ENCODE measurements around the gene CALN1. TPM values are rescaled to one million over a fixed set of nuclear protein-coding genes. Genes with fewer than 3 reads are reported as not detected.

Gene CALN1
- total RNA-seq, 1 donor from 2014 or later = not detected

DNA sequence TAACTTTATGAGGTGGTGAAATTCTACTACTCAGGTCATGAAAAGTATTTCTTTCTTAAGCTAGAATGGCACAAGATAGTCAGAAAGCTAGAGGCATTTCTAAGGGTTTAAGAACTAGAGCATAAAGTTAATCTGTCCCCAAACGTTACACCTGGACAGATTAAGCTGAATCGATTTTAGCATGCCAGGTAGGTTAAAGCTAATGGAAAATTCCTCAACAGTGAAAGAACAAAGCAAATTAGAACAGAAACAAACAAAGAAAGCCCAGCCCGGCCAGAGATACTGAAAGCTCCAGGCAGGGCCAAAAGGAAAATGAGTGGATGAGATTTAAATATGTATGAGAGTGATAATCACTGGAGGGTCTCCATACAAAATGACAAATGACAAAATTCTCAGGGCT is 293.8 kb downstream of the CALN1 start:
- DNase-seq (ENCODE audit: low read depth) = no peak
- no peak overlapping the region for H3K4me3 ChIP-seq (ENCODE audit: low read depth, low read length)
- TF ChIP-seq CTCF (conservative IDR thresholded peaks at IDR 0.05; ENCODE audit: low read depth, low read length) = no peak

- H3K4me3 ChIP-seq (ENCODE audit: low read depth, low read length) = no peak overlapping the region
- no peak for DNase-seq (ENCODE audit: low read depth)
- no peak for TF ChIP-seq CTCF (conservative IDR thresholded peaks at IDR 0.05; ENCODE audit: low read depth, low read length)
Measured at GRCh38 chr7:72114129-72114528, 298.0 kb downstream of the CALN1 start.

- DNase-seq (ENCODE audit: low read depth) = no peak
- H3K4me3 ChIP-seq (ENCODE audit: low read depth, low read length) = no peak overlapping the region
- TF ChIP-seq CTCF (conservative IDR thresholded peaks at IDR 0.05; ENCODE audit: low read depth, low read length) = no peak
Measured at GRCh38 chr7:72112992-72113391, 299.1 kb downstream of the CALN1 start.

DNA sequence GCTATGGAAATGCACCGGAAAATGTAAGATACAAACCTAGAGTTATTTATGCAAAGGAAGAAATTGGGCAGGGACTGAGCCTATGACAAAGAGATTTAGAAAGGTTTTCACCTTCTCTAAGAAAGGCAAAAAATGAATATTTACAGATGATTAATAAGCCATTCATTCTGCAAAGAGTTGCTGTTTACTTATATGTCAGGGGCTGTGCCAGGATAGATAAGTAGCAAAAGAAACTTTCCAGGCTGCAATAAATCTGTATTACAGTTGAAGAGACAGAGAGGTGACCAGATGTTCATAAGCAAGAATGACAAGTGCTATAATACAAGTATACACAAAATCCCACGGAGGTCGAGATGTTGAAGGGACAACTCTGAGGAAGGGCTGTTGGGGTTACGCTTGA is 299.6 kb downstream of the CALN1 start:
- no peak overlapping the region for H3K4me3 ChIP-seq (ENCODE audit: low read depth, low read length)
- no peak for DNase-seq (ENCODE audit: low read depth)
- no peak for TF ChIP-seq CTCF (conservative IDR thresholded peaks at IDR 0.05; ENCODE audit: low read depth, low read length)

- no peak overlapping the region for H3K4me3 ChIP-seq (ENCODE audit: low read depth, low read length)
- no peak for TF ChIP-seq CTCF (conservative IDR thresholded peaks at IDR 0.05; ENCODE audit: low read depth, low read length)
- no peak for DNase-seq (ENCODE audit: low read depth)
Measured at GRCh38 chr7:72111086-72111485, 301.1 kb downstream of the CALN1 start.

DNA sequence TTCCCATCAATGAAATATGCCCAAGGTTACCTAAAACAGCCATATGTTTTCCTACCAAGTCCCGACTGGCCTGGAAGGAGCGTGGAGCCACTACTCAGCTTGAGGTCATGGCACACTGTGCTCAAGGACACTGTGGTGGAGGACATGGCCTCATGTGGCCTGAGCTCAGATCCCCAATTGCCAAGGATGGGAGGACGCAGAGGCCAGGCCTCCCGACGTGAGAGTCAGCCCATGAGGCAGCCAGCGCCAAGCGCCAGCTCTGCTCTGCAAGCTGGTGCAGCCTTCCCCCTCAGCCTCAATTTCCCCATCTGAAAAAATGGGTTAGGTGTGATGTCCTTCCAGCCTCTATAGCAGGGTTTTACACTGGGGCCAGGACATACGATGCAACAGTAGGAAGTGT is 302.6 kb downstream of the CALN1 start:
- DNase-seq (ENCODE audit: low read depth) = no peak
- TF ChIP-seq CTCF (conservative IDR thresholded peaks at IDR 0.05; ENCODE audit: low read depth, low read length) = no peak
- H3K4me3 ChIP-seq (ENCODE audit: low read depth, low read length) = no peak overlapping the region

GRCh38 chr7:72106405-72106804 is 305.7 kb downstream of the CALN1 start:
- no peak for TF ChIP-seq CTCF (conservative IDR thresholded peaks at IDR 0.05; ENCODE audit: low read depth, low read length)
- no peak for DNase-seq (ENCODE audit: low read depth)
- no peak overlapping the region for H3K4me3 ChIP-seq (ENCODE audit: low read depth, low read length)

All from epithelial cell of proximal tubule (primary cell).